CD14-positive monocyte (primary cell): Measurements from ENCODE around the gene GNB5. TPM values are rescaled to one million over a fixed set of nuclear protein-coding genes. Genes with fewer than 3 reads are reported as not detected.

Experiments
- DNase-seq, 3 donors: peaks; one replicate each; pipeline ENCODE4 v3.0.0-alpha.2; 2011 to 2022
- H2AFZ ChIP-seq: 2 replicates; pipeline ENCODE4 v1.6.0; 2012; ENCODE audit warnings: mild to moderate bottlenecking, low read depth, low read length, inconsistent platforms; ENCODE audit not compliant: insufficient read depth, poor library complexity, severe bottlenecking
- H3K27ac ChIP-seq, 2 donors: 1 replicate in 1 of 2; 2 replicates in 1 of 2; pipeline ENCODE4 v1.5.1; 2012 to 2013; ENCODE audit warnings: low read length in 2 of 2, control low read depth in 1 of 2, inconsistent platforms in 1 of 2, low read depth in 1 of 2, mild to moderate bottlenecking in 1 of 2
- H3K27me3 ChIP-seq, 2 donors: one replicate each; pipeline versions ENCODE4 v1.6.0 to v1.6.1; 2011 to 2013; ENCODE audit warnings: low read length in 2 of 2; ENCODE audit not compliant: control insufficient read depth in 2 of 2, insufficient read depth in 2 of 2
- H3K36me3 ChIP-seq, 2 donors: replicated peaks in 1 of 2; 1 replicate in 1 of 2; 2 replicates in 1 of 2; pipeline versions ENCODE4 v1.5.1 to v1.6.1; 2012 to 2013; ENCODE audit warnings: low read length in 2 of 2, control low read depth in 1 of 2, inconsistent platforms in 1 of 2, mild to moderate bottlenecking in 1 of 2; ENCODE audit not compliant: insufficient read depth in 2 of 2, control insufficient read depth in 1 of 2
- H3K4me1 ChIP-seq, 2 donors: 1 replicate in 1 of 2; 2 replicates in 1 of 2; pipeline versions ENCODE4 v1.5.1 to v1.6.1; 2012 to 2013; ENCODE audit warnings: low read length in 2 of 2, control low read depth in 1 of 2, inconsistent platforms in 1 of 2, mild to moderate bottlenecking in 1 of 2, moderate library complexity in 1 of 2; ENCODE audit not compliant: insufficient read depth in 2 of 2, control insufficient read depth in 1 of 2
- H3K4me2 ChIP-seq: replicated peaks from 2 replicates; pipeline ENCODE3; 2012; ENCODE audit warnings: low read length, moderate library complexity, mild to moderate bottlenecking; ENCODE audit not compliant: poor library complexity, severe bottlenecking; ENCODE audit errors: extremely low read depth
- H3K4me3 ChIP-seq, 3 experiments: fragments of 200-600 bp in 1 of 3; sonication (generic) in 1 of 3; replicated peaks in 1 of 3; 1 replicate in 2 of 3; 2 replicates in 1 of 3; pipeline ENCODE4 v1.5.1; 2011 to 2013; ENCODE audit warnings: low read length in 3 of 3, mild to moderate bottlenecking in 3 of 3, control low read depth in 2 of 3, low read depth in 2 of 3, inconsistent platforms in 1 of 3, moderate library complexity in 1 of 3
- H3K79me2 ChIP-seq: 2 replicates; pipeline ENCODE4 v1.6.0; 2012; ENCODE audit warnings: mild to moderate bottlenecking, control low read depth, inconsistent platforms, low read length, moderate library complexity; ENCODE audit not compliant: insufficient read depth
- H3K9ac ChIP-seq: 2 replicates; pipeline ENCODE4 v1.6.0; 2017; ENCODE audit warnings: low read length, mild to moderate bottlenecking; ENCODE audit not compliant: insufficient read depth, poor library complexity, severe bottlenecking
- H3K9me3 ChIP-seq, 2 donors: replicated peaks in 1 of 2; 1 replicate in 1 of 2; 2 replicates in 1 of 2; pipeline versions ENCODE4 v1.5.1 to v1.6.1; 2012 to 2013; ENCODE audit warnings: low read length in 2 of 2, control low read depth in 1 of 2; ENCODE audit not compliant: control insufficient read depth in 1 of 2, insufficient read depth in 1 of 2
- H4K20me1 ChIP-seq: 2 replicates; pipeline ENCODE4 v1.6.0; 2012; ENCODE audit warnings: mild to moderate bottlenecking, low read length, control low read depth, moderate library complexity; ENCODE audit not compliant: insufficient read depth
- H3K27ac Mint-ChIP-seq, 7 donors: one replicate each; pipeline ENCODE4 v1.8.0; 2020; ENCODE audit warnings: mild to moderate bottlenecking in 7 of 7, mixed read lengths in 7 of 7, moderate library complexity in 6 of 7, inconsistent platforms in 2 of 7
- H3K27me3 Mint-ChIP-seq, 3 donors: one replicate each; pipeline ENCODE4 v1.8.0; 2021 to 2022; ENCODE audit warnings: low read depth in 3 of 3, mild to moderate bottlenecking in 3 of 3, mixed read lengths in 3 of 3, moderate library complexity in 3 of 3, inconsistent platforms in 1 of 3
- H3K36me3 Mint-ChIP-seq, 2 donors: one replicate each; pipeline ENCODE4 v1.8.0; 2020; ENCODE audit warnings: mixed read lengths in 2 of 2, inconsistent platforms in 1 of 2, mild to moderate bottlenecking in 1 of 2
- H3K4me1 Mint-ChIP-seq: one replicate; pipeline ENCODE4 v1.8.0; 2020; ENCODE audit warnings: mild to moderate bottlenecking, mixed read lengths
- H3K4me3 Mint-ChIP-seq, 2 donors: one replicate each; pipeline ENCODE4 v1.8.0; 2020; ENCODE audit warnings: mild to moderate bottlenecking in 2 of 2, mixed read lengths in 2 of 2, moderate library complexity in 1 of 2
- H3K9me3 Mint-ChIP-seq, 7 donors: one replicate each; pipeline ENCODE4 v1.8.0; 2020 to 2022; ENCODE audit warnings: mixed read lengths in 7 of 7, mild to moderate bottlenecking in 6 of 7, moderate library complexity in 6 of 7, inconsistent platforms in 2 of 7
- WGBS: methylation state at CpG from one replicate; pipeline ENCODE4 v1.1.5; 2013; ENCODE audit warnings: missing lambda C conversion rate; ENCODE audit not compliant: insufficient coverage; 5-methylcytosine and 5-hydroxymethylcytosine counted together
- intact Hi-C, 2 donors: fragments of 100-400 bp; cut with micrococcal nuclease; formaldehyde crosslinking; loops; one replicate each; pipeline versions ENCODE4 v1.15.0 to v1.15.1; 2023
- polyA plus RNA-seq, 3 donors: library from polyadenylated mRNA; depleted of rRNA in 1 of 3; unstranded in 2 of 3; stranded (reverse) in 1 of 3; fragments of 300-500 nt in 2 of 3; fragments of >200 nt in 1 of 3; fragmentation: Illumina TruSeq in 2 of 3; gene quantifications; 1 replicate in 2 of 3; 2 replicates in 1 of 3; pipeline ENCODE4 v1.2.3, GENCODE V29; 2012 to 2021
- TF ChIP-seq, protein P1 (sequence below): fragments of 200-600 bp; IDR thresholded peaks from one replicate; pipeline ENCODE4 v1.8.0; 2022; ENCODE audit warnings: antibody characterized with exemption, mild to moderate bottlenecking

The GNB5 gene
- polyA plus RNA-seq, 3 donors, result 3.1 to 5.4 (median 4.3) TPM

DNA sequence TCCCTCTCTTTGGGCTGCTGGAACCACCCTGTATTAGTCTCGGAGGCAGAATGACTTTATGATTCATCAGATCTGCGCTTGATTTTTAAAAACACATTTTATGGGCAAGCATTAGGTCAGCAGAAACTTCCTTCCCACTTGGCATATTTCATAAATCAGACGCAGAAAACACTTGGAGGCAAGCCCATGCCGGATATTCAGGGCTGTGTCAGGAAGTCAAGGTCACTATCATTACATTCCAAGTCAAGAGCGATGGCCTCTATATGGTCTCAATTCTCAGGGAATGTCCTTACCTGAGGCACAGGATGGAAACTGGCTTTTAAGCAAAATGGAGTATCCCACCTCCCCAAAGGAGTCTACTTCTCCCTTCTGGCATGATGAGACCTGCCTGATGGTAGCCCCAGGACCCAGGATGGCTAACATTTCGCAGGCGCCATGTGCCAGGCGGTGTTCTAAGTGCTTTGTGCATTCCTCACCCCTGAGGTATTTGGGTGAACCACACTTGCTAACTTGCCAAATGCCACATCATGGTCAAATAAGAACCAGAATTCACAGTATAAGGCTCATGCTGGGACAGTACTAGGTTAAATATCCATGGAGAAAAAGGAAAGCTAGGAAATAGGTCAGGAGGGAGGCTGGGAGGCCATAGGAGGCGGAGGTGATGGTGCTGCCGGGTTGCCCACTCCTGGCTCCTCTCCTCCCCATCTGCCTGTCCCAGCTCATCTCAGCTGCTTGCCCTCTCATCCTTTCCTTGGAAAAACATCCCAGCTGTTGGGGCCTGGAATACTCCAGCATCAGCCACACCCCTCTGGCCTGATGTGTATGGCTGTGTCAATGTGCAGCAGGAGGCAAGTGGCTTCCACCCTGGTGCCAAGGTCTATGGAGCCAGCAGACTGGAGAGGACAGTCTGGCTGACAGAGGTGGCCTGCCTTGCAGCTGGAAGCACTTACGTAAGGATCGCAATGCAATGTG is 97.4 kb downstream of the GNB5 start:
- peak overlapping the region; percentile 3 for H2AFZ ChIP-seq
- no peaks in the 10 kb centered on the region for H4K20me1 ChIP-seq
- intact Hi-C loops, result no loop called here
- H3K27me3 ChIP-seq, result no peaks in the 10 kb centered on the region
- peak overlapping the region; percentile 43 for H3K4me2 ChIP-seq
- peak in 2 of 3 donors; percentile 23 to 33 for DNase-seq
- Mint-ChIP-seq H3K4me1 (peaks cover 29% of the 10 kb centered on the region), H3K36me3 (peaks cover 0 to 3% of the 10 kb centered on the region in 2 donors), H3K4me3 (peak overlapping the region in 1 of 2 donors; percentile 66), H3K9me3 (peaks cover 7 to 17% (median 12%) of the 10 kb centered on the region in 7 donors), H3K27ac (peak overlapping the region in 2 of 7 donors; percentile 32 to 57), H3K27me3 (peaks cover 0 to 1% (median 0%) of the 10 kb centered on the region in 3 donors)
- TF ChIP-seq, protein P1, sequence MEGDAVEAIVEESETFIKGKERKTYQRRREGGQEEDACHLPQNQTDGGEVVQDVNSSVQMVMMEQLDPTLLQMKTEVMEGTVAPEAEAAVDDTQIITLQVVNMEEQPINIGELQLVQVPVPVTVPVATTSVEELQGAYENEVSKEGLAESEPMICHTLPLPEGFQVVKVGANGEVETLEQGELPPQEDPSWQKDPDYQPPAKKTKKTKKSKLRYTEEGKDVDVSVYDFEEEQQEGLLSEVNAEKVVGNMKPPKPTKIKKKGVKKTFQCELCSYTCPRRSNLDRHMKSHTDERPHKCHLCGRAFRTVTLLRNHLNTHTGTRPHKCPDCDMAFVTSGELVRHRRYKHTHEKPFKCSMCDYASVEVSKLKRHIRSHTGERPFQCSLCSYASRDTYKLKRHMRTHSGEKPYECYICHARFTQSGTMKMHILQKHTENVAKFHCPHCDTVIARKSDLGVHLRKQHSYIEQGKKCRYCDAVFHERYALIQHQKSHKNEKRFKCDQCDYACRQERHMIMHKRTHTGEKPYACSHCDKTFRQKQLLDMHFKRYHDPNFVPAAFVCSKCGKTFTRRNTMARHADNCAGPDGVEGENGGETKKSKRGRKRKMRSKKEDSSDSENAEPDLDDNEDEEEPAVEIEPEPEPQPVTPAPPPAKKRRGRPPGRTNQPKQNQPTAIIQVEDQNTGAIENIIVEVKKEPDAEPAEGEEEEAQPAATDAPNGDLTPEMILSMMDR, result no peak
- peaks cover 19 to 28% of the 10 kb centered on the region in 2 donors for H3K4me1 ChIP-seq
- no peak overlapping the region for H3K9ac ChIP-seq
- H3K4me3 ChIP-seq, result no peak overlapping the region
- 47% methylated on average over 4 of the region's 12 CpGs for WGBS
- no peak overlapping the region for H3K27ac ChIP-seq
- H3K36me3 ChIP-seq, result no peaks in the 10 kb centered on the region
- no peaks in the 10 kb centered on the region for H3K79me2 ChIP-seq
- H3K9me3 ChIP-seq, result no peaks in the 10 kb centered on the region

DNA sequence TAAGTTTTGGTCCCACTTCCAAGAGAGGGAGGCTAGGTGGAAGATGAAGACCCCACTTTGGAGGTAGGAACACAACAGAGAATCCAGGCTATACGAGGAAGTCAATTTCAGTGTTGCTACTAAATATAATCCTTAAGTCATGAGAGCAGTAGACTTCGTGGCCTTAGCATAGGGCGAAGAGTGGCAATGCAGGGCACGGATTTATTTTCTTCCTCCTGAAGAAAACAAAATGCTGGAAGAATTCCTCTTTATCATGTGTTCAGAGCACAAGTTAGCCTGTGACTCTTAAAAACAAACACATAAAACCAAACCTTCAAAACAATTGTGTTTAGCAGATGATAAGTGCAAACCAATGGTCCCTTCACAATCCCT is 98.0 kb downstream of the GNB5 start:
- intact Hi-C loops, result no loop called here
- Histone ChIP-seq H4K20me1 (no peaks in the 10 kb centered on the region), H3K27ac (no peak overlapping the region), H3K4me3 (no peak overlapping the region), H2AFZ (peak overlapping the region; percentile 3), H3K79me2 (no peaks in the 10 kb centered on the region), H3K9me3 (peaks cover 0 to 2% of the 10 kb centered on the region in 2 donors), H3K27me3 (no peaks in the 10 kb centered on the region), H3K4me1 (peaks cover 19 to 28% of the 10 kb centered on the region in 2 donors), H3K4me2 (peak overlapping the region; percentile 43), H3K9ac (no peak overlapping the region), H3K36me3 (no peaks in the 10 kb centered on the region)
- Mint-ChIP-seq H3K4me3 (peak overlapping the region in 1 of 2 donors; percentile 66), H3K36me3 (peaks cover 0 to 3% of the 10 kb centered on the region in 2 donors), H3K27ac (peak overlapping the region in 2 of 7 donors; percentile 32 to 57), H3K9me3 (peaks cover 7 to 17% (median 12%) of the 10 kb centered on the region in 7 donors), H3K4me1 (peaks cover 29% of the 10 kb centered on the region), H3K27me3 (peaks cover 0 to 1% (median 0%) of the 10 kb centered on the region in 3 donors)
- TF ChIP-seq, protein P1, result no peak
- WGBS, result no CpG with 5 or more reads among the region's 4 CpGs
- DNase-seq, result no peak
